Activated B cell treated with CpG ODN at 0.5 μM for 24 hours (primary cell): ENCODE measurements around the gene PRPF8. TPM values are rescaled to one million over a fixed set of nuclear protein-coding genes. Genes with fewer than 3 reads are reported as not detected.

Experiments used
- ATAC-seq: fragments of 200-7000 bp; cut with Tn5 transposase; one replicate; pipeline ENCODE4 v1.10.0; 2021; ENCODE audit warnings: low read depth, mild to moderate bottlenecking, moderate library complexity
- CTCF ChIA-PET: fragments of 350-600 bp; sonication (Branson Sonifier 250); formaldehyde crosslinking; loops from one replicate; lab custom pipeline; 2021; ENCODE audit warnings: antibody characterized with exemption; lab: Charles Lee
- POLR2A ChIA-PET: fragments of 350-600 bp; sonication (Branson Sonifier 250); formaldehyde crosslinking; loops from one replicate; lab custom pipeline; 2021; ENCODE audit warnings: antibody characterized with exemption; lab: Charles Lee
- DNase-seq: peaks from one replicate; pipeline ENCODE4 v3.0.0; 2022
- H3K27ac Mint-ChIP-seq: one replicate; pipeline ENCODE4 v1.8.0; 2020; ENCODE audit warnings: mixed read lengths
- H3K27me3 Mint-ChIP-seq: one replicate; pipeline ENCODE4 v1.8.0; 2021; ENCODE audit warnings: mixed read lengths
- H3K36me3 Mint-ChIP-seq: one replicate; pipeline ENCODE4 v1.8.0; 2021; ENCODE audit warnings: low read depth, mixed read lengths
- H3K4me1 Mint-ChIP-seq: one replicate; pipeline ENCODE4 v1.8.0; 2021; ENCODE audit warnings: mixed read lengths
- H3K4me3 Mint-ChIP-seq: one replicate; pipeline ENCODE4 v1.8.0; 2020; ENCODE audit warnings: mild to moderate bottlenecking, mixed read lengths
- H3K9me3 Mint-ChIP-seq: one replicate; pipeline ENCODE4 v1.8.0; 2020; ENCODE audit warnings: mixed read lengths
- CTCF ChIP-seq: fragments of 200-600 bp; IDR thresholded peaks from one replicate; pipeline ENCODE4 v1.8.0; 2022; ENCODE audit warnings: antibody characterized with exemption, mild to moderate bottlenecking
- intact Hi-C: fragments of 100-400 bp; cut with micrococcal nuclease; formaldehyde crosslinking; loops from one replicate; pipeline ENCODE4 v1.15.1; 2024
- total RNA-seq: library from RNA; stranded (reverse); gene quantifications from 2 replicates; pipeline ENCODE4 v1.2.3, GENCODE V29; 2022

Gene PRPF8
- total RNA-seq, 1 donor from 2014 or later = 442 TPM

- intact Hi-C loops = loop anchor here (10.0 kb wide), 1 partner anchor 388 kb away; the partner anchor contains the start of gene DPH1
Observed at GRCh38 chr17:1646199-1646875, 38.3 kb downstream of the PRPF8 start.

GRCh38 chr17:1645207-1646171 is 39.2 kb downstream of the PRPF8 start, which contains the start of gene SCARF1:
Gene SCARF1, minus strand, starts transcription at chr17:1645732. Its CDS starts 35 bp downstream, at chr17:1645697.
- DNase-seq (no peak), ATAC-seq (no peak)
- H3K27me3 Mint-ChIP-seq = no peaks in the 10 kb centered on the region
- TF ChIP-seq CTCF = no peak
- peak within 1 kb of the TSS; percentile 84 for H3K27ac Mint-ChIP-seq
- H3K9me3 Mint-ChIP-seq = no peaks in the 10 kb centered on the region
- ChIA-PET POLR2A (interaction anchor here (0.6 to 5.3 kb wide), 17 partner anchors 11 to 923 kb away, joined by 3 to 47 read pairs (median 4); partner anchors contain the start of gene SLC43A2), CTCF (interaction anchor here (0.5 to 7.1 kb wide), 6 partner anchors 9 to 109 kb away, joined by 3 to 82 read pairs (median 4); partner anchors contain the start of gene SLC43A2)
- peaks cover under 1% of the 10 kb centered on the region for H3K36me3 Mint-ChIP-seq
- intact Hi-C loops = loop anchor here (10.0 kb wide), 1 partner anchor 389 kb away; the partner anchor contains the start of gene DPH1
- peak within 1 kb of the TSS; percentile 85 for H3K4me3 Mint-ChIP-seq
- H3K4me1 Mint-ChIP-seq = peaks cover 45% of the 10 kb centered on the region

More at GRCh38 chr17:1646199-1646875, 38.3 kb downstream of the PRPF8 start:
- ATAC-seq (no peak), DNase-seq (no peak)
- TF ChIP-seq CTCF = no peak
- Mint-ChIP-seq H3K27me3 (no peaks in the 10 kb centered on the region), H3K36me3 (peaks cover 9% of the 10 kb centered on the region), H3K4me3 (peak overlapping the region; percentile 85), H3K9me3 (no peaks in the 10 kb centered on the region), H3K4me1 (peaks cover 45% of the 10 kb centered on the region), H3K27ac (peak overlapping the region; percentile 30)
- ChIA-PET CTCF (interaction anchor here (0.6 to 7.1 kb wide), 3 partner anchors 9 to 73 kb away, joined by 3 to 82 read pairs (median 49); partner anchors contain the start of gene SLC43A2), POLR2A (interaction anchor here (0.6 to 5.3 kb wide), 6 partner anchors 9 to 72 kb away, joined by 3 to 47 read pairs (median 4); partner anchors contain the start of gene SLC43A2)

GRCh38 chr17:1644493-1645206 is 40.0 kb downstream of the PRPF8 start:
- intact Hi-C loops = loop anchor here (1.0 to 10.0 kb wide), 4 partner anchors 15 to 390 kb away; partner anchors contain the start of gene DPH1
- Mint-ChIP-seq H3K27me3 (no peaks in the 10 kb centered on the region), H3K4me3 (peak overlapping the region; percentile 85), H3K36me3 (no peaks in the 10 kb centered on the region), H3K9me3 (no peaks in the 10 kb centered on the region), H3K27ac (peak overlapping the region; percentile 84), H3K4me1 (peaks cover 41% of the 10 kb centered on the region)
- DNase-seq (peak; percentile 62), ATAC-seq (peak; percentile 29)
- TF ChIP-seq CTCF = no peak
- ChIA-PET POLR2A (interaction anchor here (0.6 to 3.0 kb wide), 11 partner anchors 12 to 922 kb away, joined by 3 to 45 read pairs (median 5); partner anchors contain the start of gene SLC43A2), CTCF (interaction anchor here (0.5 to 7.1 kb wide), 5 partner anchors 14 to 108 kb away, joined by 3 to 82 read pairs (median 5); partner anchors contain the start of gene SLC43A2)

- H3K36me3 Mint-ChIP-seq = no peaks in the 10 kb centered on the region
- ChIA-PET CTCF (interaction anchor here (6.4 to 7.1 kb wide), 2 partner anchors 14 to 70 kb away, joined by 49 to 82 read pairs; partner anchors contain the start of gene SLC43A2), POLR2A (interaction anchor here (0.7 to 3.0 kb wide), 10 partner anchors 10 to 77 kb away, joined by 3 to 45 read pairs (median 6); partner anchors contain the start of gene SLC43A2)
- H3K9me3 Mint-ChIP-seq = no peaks in the 10 kb centered on the region
- H3K27ac Mint-ChIP-seq = peak overlapping the region; percentile 84
- no peak for TF ChIP-seq CTCF
- no peak for DNase-seq
- H3K27me3 Mint-ChIP-seq = no peaks in the 10 kb centered on the region
- peak overlapping the region; percentile 85 for H3K4me3 Mint-ChIP-seq
- peaks cover 41% of the 10 kb centered on the region for H3K4me1 Mint-ChIP-seq
- intact Hi-C loops = loop anchor here (1.0 to 10.0 kb wide), 4 partner anchors 15 to 391 kb away; partner anchors contain the start of gene DPH1
- ATAC-seq = no peak
Observed at GRCh38 chr17:1643999-1644492, 40.6 kb downstream of the PRPF8 start.
